PC-3 (cell line): ENCODE measurements around the gene FGD4.

Experiments used
- EZH2 ChIP-seq: fragments of 300-600 bp; sonication (generic); IDR thresholded peaks from one replicate; pipeline ENCODE4 v1.6.1; 2017; ENCODE audit warnings: antibody characterized with exemption, mild to moderate bottlenecking, low read length; ENCODE audit not compliant: unreplicated experiment
- EZH2phosphoT487 ChIP-seq: fragments of 300-600 bp; sonication (generic); IDR thresholded peaks from 2 replicates; pipeline ENCODE4 v1.6.1; 2018; ENCODE audit warnings: mild to moderate bottlenecking, antibody characterized with exemption, low read length, borderline replicate concordance
- TF ChIP-seq, protein P1 (sequence below): fragments of 300-600 bp; sonication (generic); conservative IDR thresholded peaks from 2 replicates; pipeline ENCODE4 v1.5.1; 2017; ENCODE audit warnings: antibody characterized with exemption, low read depth, mild to moderate bottlenecking, low read length

DNA sequence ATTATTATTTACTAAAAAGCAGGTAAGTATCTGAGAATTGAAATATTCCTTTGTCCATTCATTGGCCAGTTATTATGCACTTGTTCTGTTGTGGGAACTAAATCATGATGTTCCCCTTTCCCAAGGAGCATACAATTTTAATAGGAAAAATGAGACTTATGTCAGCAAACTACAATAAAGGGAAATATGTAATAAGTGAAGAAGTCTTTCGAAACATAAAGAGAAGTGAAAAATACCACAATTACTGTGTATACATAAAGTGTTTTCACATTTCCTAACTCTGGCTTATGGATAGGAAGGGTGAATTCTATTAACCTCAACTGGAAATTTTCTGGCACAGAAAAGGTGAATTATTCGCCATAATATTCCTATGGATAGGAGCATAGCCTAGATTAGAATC lies 201.3 kb downstream of the FGD4 start:
- TF ChIP-seq, protein P1, sequence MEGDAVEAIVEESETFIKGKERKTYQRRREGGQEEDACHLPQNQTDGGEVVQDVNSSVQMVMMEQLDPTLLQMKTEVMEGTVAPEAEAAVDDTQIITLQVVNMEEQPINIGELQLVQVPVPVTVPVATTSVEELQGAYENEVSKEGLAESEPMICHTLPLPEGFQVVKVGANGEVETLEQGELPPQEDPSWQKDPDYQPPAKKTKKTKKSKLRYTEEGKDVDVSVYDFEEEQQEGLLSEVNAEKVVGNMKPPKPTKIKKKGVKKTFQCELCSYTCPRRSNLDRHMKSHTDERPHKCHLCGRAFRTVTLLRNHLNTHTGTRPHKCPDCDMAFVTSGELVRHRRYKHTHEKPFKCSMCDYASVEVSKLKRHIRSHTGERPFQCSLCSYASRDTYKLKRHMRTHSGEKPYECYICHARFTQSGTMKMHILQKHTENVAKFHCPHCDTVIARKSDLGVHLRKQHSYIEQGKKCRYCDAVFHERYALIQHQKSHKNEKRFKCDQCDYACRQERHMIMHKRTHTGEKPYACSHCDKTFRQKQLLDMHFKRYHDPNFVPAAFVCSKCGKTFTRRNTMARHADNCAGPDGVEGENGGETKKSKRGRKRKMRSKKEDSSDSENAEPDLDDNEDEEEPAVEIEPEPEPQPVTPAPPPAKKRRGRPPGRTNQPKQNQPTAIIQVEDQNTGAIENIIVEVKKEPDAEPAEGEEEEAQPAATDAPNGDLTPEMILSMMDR: no peak
- no peak for TF ChIP-seq EZH2
- no peak for TF ChIP-seq EZH2phosphoT487
